Tibial nerve (tissue), 4 donors: ENCODE measurements around the gene MEOX2. TPM values are rescaled to one million over a fixed set of nuclear protein-coding genes. Genes with fewer than 3 reads are reported as not detected.

ENCODE experiments used
- DNase-seq, 2 donors: peaks; one replicate each; pipeline ENCODE4 v3.0.0-alpha.2; 2019; ENCODE audit warnings: low spot score in 2 of 2
- H3K27ac ChIP-seq, 4 donors: fragments of 200-600 bp; sonication (generic) in 3 of 4; one replicate each; pipeline ENCODE4 v1.5.1; 2017 to 2019; ENCODE audit warnings: mild to moderate bottlenecking in 1 of 4
- H3K27me3 ChIP-seq, 2 donors: fragments of 200-600 bp; sonication (generic) in 1 of 2; one replicate each; pipeline versions ENCODE4 v1.5.1 to v1.6.0; 2017 to 2019
- H3K36me3 ChIP-seq, 3 donors: fragments of 200-600 bp; sonication (generic); one replicate each; pipeline ENCODE4 v1.5.1; 2018 to 2019
- H3K4me1 ChIP-seq, 4 donors: fragments of 200-600 bp; sonication (generic) in 3 of 4; one replicate each; pipeline ENCODE4 v1.5.1; 2017 to 2019
- H3K4me3 ChIP-seq, 4 donors: fragments of 200-600 bp; sonication (generic) in 3 of 4; one replicate each; pipeline ENCODE4 v1.5.1; 2017 to 2019; ENCODE audit warnings: mild to moderate bottlenecking in 1 of 4, moderate library complexity in 1 of 4
- H3K9me3 ChIP-seq, 4 donors: fragments of 200-600 bp; sonication (generic) in 3 of 4; one replicate each; pipeline ENCODE4 v1.5.1; 2017 to 2019
- CTCF ChIP-seq, 5 experiments: fragments of 200-600 bp in 3 of 5; fragments of 450-650 bp in 2 of 5; sonication (generic) in 3 of 5; IDR thresholded peaks; one replicate each; pipeline ENCODE4 v1.5.1; 2016 to 2019; ENCODE audit warnings: antibody characterized with exemption in 5 of 5, mild to moderate bottlenecking in 3 of 5, moderate library complexity in 2 of 5
- EP300 ChIP-seq, 2 donors: sonication (generic); formaldehyde crosslinking; IDR thresholded peaks; one replicate each; pipeline ENCODE4 v1.6.1; 2017; ENCODE audit warnings: antibody characterized with exemption in 2 of 2, mild to moderate bottlenecking in 1 of 2
- POLR2A ChIP-seq, 2 donors: fragments of 450-650 bp; IDR thresholded peaks; one replicate each; pipeline ENCODE4 v1.6.1; 2017; ENCODE audit warnings: antibody characterized with exemption in 2 of 2, mild to moderate bottlenecking in 2 of 2, moderate library complexity in 2 of 2
- whole genome bisulfite sequencing, 2 donors: methylation state at CpG; one replicate each; pipeline ENCODE4 v1.1.5; 2018; 5-methylcytosine and 5-hydroxymethylcytosine counted together
- total RNA-seq, 4 donors: library from RNA; depleted of rRNA; stranded (reverse); fragments of >200 nt; gene quantifications; one replicate each; pipeline ENCODE4 v1.1.0, GENCODE V29; 2016

Gene MEOX2
- total RNA-seq, 4 donors from 2014 or later: 43.2 to 115 (median 104) TPM

GRCh38 chr7:15602236-15602635 is 84.2 kb downstream of the MEOX2 start:
- TF ChIP-seq POLR2A (IDR thresholded peaks at IDR 0.05): no peak
- no peak for TF ChIP-seq CTCF (IDR thresholded peaks at IDR 0.05)
- TF ChIP-seq EP300 (IDR thresholded peaks at IDR 0.05): no peak
- no peaks in the 10 kb centered on the region for H3K27me3 ChIP-seq
- WGBS, 2 donors: 24% methylated on average over 1 of the region's 1 CpG
- H3K9me3 ChIP-seq: peaks cover 0 to 8% (median 0%) of the 10 kb centered on the region in 4 donors
- peaks cover 0 to 15% (median 0%) of the 10 kb centered on the region in 3 donors for H3K36me3 ChIP-seq
- H3K27ac ChIP-seq: no peak overlapping the region
- no peak for DNase-seq
- no peak overlapping the region for H3K4me3 ChIP-seq
- peaks cover 0 to 3% (median 0%) of the 10 kb centered on the region in 4 donors for H3K4me1 ChIP-seq

GRCh38 chr7:15601175-15601574 is 85.3 kb downstream of the MEOX2 start:
- no peaks in the 10 kb centered on the region for H3K4me1 ChIP-seq
- TF ChIP-seq EP300 (IDR thresholded peaks at IDR 0.05) (no peak), POLR2A (IDR thresholded peaks at IDR 0.05) (no peak), CTCF (IDR thresholded peaks at IDR 0.05) (no peak)
- H3K27ac ChIP-seq: no peak overlapping the region
- no peak overlapping the region for H3K4me3 ChIP-seq
- no peak for DNase-seq
- WGBS, 2 donors: 63 to 71% methylated on average over 1 of the region's 1 CpG
- peaks cover 0 to 15% (median 0%) of the 10 kb centered on the region in 3 donors for H3K36me3 ChIP-seq
- peaks cover 0 to 8% (median 0%) of the 10 kb centered on the region in 4 donors for H3K9me3 ChIP-seq
- no peaks in the 10 kb centered on the region for H3K27me3 ChIP-seq

- TF ChIP-seq POLR2A (IDR thresholded peaks at IDR 0.05) (no peak), EP300 (IDR thresholded peaks at IDR 0.05) (no peak), CTCF (IDR thresholded peaks at IDR 0.05) (no peak)
- no peaks in the 10 kb centered on the region for H3K27me3 ChIP-seq
- no peak for DNase-seq
- no peak overlapping the region for H3K4me3 ChIP-seq
- no peaks in the 10 kb centered on the region for H3K4me1 ChIP-seq
- H3K9me3 ChIP-seq: peaks cover 0 to 8% (median 0%) of the 10 kb centered on the region in 4 donors
- WGBS, 2 donors: 61 to 78% methylated on average over 4 of the region's 4 CpGs
- peaks cover 0 to 15% (median 0%) of the 10 kb centered on the region in 3 donors for H3K36me3 ChIP-seq
- no peak overlapping the region for H3K27ac ChIP-seq
Observed at GRCh38 chr7:15600298-15600697, 86.2 kb downstream of the MEOX2 start.

GRCh38 chr7:15594461-15594860 is 92.0 kb downstream of the MEOX2 start:
- Histone ChIP-seq H3K36me3 (peaks cover 0 to 6% (median 0%) of the 10 kb centered on the region in 3 donors), H3K9me3 (no peaks in the 10 kb centered on the region), H3K4me3 (no peak overlapping the region), H3K4me1 (no peaks in the 10 kb centered on the region), H3K27me3 (no peaks in the 10 kb centered on the region), H3K27ac (no peak overlapping the region)
- DNase-seq: no peak
- TF ChIP-seq POLR2A (IDR thresholded peaks at IDR 0.05): no peak
- TF ChIP-seq EP300 (IDR thresholded peaks at IDR 0.05): no peak
- no peak for TF ChIP-seq CTCF (IDR thresholded peaks at IDR 0.05)
- 60 to 89% methylated on average over 5 of the region's 5 CpGs for WGBS, 2 donors

GRCh38 chr7:15593382-15593781 is 93.1 kb downstream of the MEOX2 start:
- Histone ChIP-seq H3K36me3 (no peaks in the 10 kb centered on the region), H3K9me3 (no peaks in the 10 kb centered on the region), H3K4me3 (no peak overlapping the region), H3K27ac (no peak overlapping the region), H3K4me1 (no peaks in the 10 kb centered on the region), H3K27me3 (no peaks in the 10 kb centered on the region)
- TF ChIP-seq CTCF (IDR thresholded peaks at IDR 0.05) (no peak), POLR2A (IDR thresholded peaks at IDR 0.05) (no peak), EP300 (IDR thresholded peaks at IDR 0.05) (no peak)
- WGBS, 2 donors: 91% methylated on average over 3 of the region's 3 CpGs
- no peak for DNase-seq
